HepG2 (cell line): ENCODE data around the gene LEMD3. TPM values are rescaled to one million over a fixed set of nuclear protein-coding genes. Genes with fewer than 3 reads are reported as not detected.

Experiments used
- ATAC-seq: fragments of 200-7000 bp; cut with Tn5 transposase; 3 replicates; pipeline ENCODE4 v1.9.1; 2020; ENCODE audit warnings: mild to moderate bottlenecking, moderate library complexity
- BruUV-seq: library from RNA; stranded (reverse); fragments of 400-500 nt; replicated peaks from 2 replicates; lab custom pipeline; 2021; lab: Mats Ljungman, UMichigan
- CTCF ChIA-PET: fragments of 300-600 bp; formaldehyde crosslinking; extraction: SDS; loops from one replicate; lab custom pipeline; 2021; ENCODE audit warnings: low total read pairs, inconsistent platforms, low intra/inter-chr PET ratio; lab: Yijun Ruan, JAX
- POLR2A ChIA-PET: fragments of 350-600 bp; sonication (Branson Sonifier 250); formaldehyde crosslinking; loops from one replicate; lab custom pipeline; 2020; ENCODE audit warnings: antibody characterized with exemption, inconsistent platforms; lab: Yijun Ruan, JAX
- DNase-seq: peaks from one replicate; pipeline ENCODE4 v3.0.0-alpha.2; 2015; ENCODE audit warnings: low spot score
- FAIRE-seq: peaks from 3 replicates; lab custom pipeline; 2011; peaks lifted over from hg19 to GRCh38; lab: Jason Lieb, UNC
- H2AFZ ChIP-seq: one replicate; pipeline ENCODE4 v1.6.1; 2011; ENCODE audit warnings: low read length, inconsistent platforms
- H3K27ac ChIP-seq: fragments of 300-600 bp; 3 replicates; pipeline ENCODE4 v1.8.0; 2011; ENCODE audit warnings: mixed run types, mild to moderate bottlenecking, mixed read lengths, low read length, inconsistent platforms; ENCODE audit not compliant: insufficient read depth; ENCODE audit errors: extremely low read length
- H3K27me3 ChIP-seq, 2 experiments: fragments of 200-600 bp in 1 of 2; 2 replicates in 1 of 2; 3 replicates in 1 of 2; pipeline versions ENCODE4 v1.6.0 to v1.8.0; 2011; ENCODE audit warnings: low read length in 2 of 2, mild to moderate bottlenecking in 2 of 2, moderate library complexity in 2 of 2, inconsistent platforms in 1 of 2; ENCODE audit not compliant: insufficient read depth in 2 of 2, control insufficient read depth in 1 of 2
- H3K36me3 ChIP-seq, 2 experiments: fragments of 200-600 bp in 1 of 2; replicated peaks in 1 of 2; 2 replicates in 1 of 2; 3 replicates in 1 of 2; pipeline versions ENCODE4 v1.5.1 to v1.8.0; 2011; ENCODE audit warnings: low read length in 2 of 2, inconsistent platforms in 1 of 2; ENCODE audit not compliant: insufficient read depth in 2 of 2, control insufficient read depth in 1 of 2
- H3K4me1 ChIP-seq: 2 replicates; pipeline ENCODE4 v1.5.1; 2012; ENCODE audit warnings: low read length, inconsistent platforms; ENCODE audit not compliant: insufficient read depth
- H3K4me2 ChIP-seq: 2 replicates; pipeline ENCODE4 v1.6.0; 2011; ENCODE audit warnings: low read depth, low read length, inconsistent platforms
- H3K4me3 ChIP-seq, 3 experiments: fragments of 200-600 bp in 1 of 3; sonication (generic), shearing (Covaris generic) in 1 of 3; replicated peaks in 1 of 3; 2 replicates each; pipeline ENCODE4 v1.5.1; 2011 to 2016; ENCODE audit warnings: low read length in 3 of 3, inconsistent platforms in 2 of 3, low read depth in 2 of 3, mild to moderate bottlenecking in 2 of 3, control low read depth in 1 of 3, mixed read lengths in 1 of 3; ENCODE audit not compliant: insufficient read depth in 1 of 3
- H3K79me2 ChIP-seq: one replicate; pipeline ENCODE4 v1.6.1; 2011; ENCODE audit warnings: low read length, inconsistent platforms; ENCODE audit not compliant: insufficient read depth
- H3K9ac ChIP-seq: 2 replicates; pipeline ENCODE4 v1.6.0; 2011; ENCODE audit warnings: mild to moderate bottlenecking, low read depth, low read length, inconsistent platforms; ENCODE audit not compliant: insufficient read depth
- H3K9me3 ChIP-seq: 2 replicates; pipeline ENCODE4 v1.5.1; 2012; ENCODE audit warnings: mild to moderate bottlenecking, low read length
- H4K20me1 ChIP-seq: 2 replicates; pipeline ENCODE4 v1.6.0; 2011; ENCODE audit warnings: inconsistent platforms, mild to moderate bottlenecking, low read length, moderate library complexity; ENCODE audit not compliant: insufficient read depth
- HHEX ChIP-seq: IDR thresholded peaks from 2 replicates; pipeline ENCODE4 v1.6.1; 2016; ENCODE audit warnings: control low read depth
- HNF4G ChIP-seq, 2 experiments: sonication (generic) in 1 of 2; formaldehyde crosslinking in 1 of 2; IDR thresholded peaks; 2 replicates each; pipeline versions ENCODE4 v1.4.0 to v1.6.1; 2011 to 2020; ENCODE audit warnings: borderline replicate concordance in 2 of 2, low read depth in 2 of 2, mild to moderate bottlenecking in 2 of 2, low read length in 1 of 2, missing genetic modification reagents in 1 of 2, moderate library complexity in 1 of 2
- ZNF138 ChIP-seq: sonication (generic); formaldehyde crosslinking; IDR thresholded peaks from 2 replicates; pipeline ENCODE4 v1.5.0; 2020; ENCODE audit warnings: mild to moderate bottlenecking, low read depth, missing genetic modification reagents
- WGBS: methylation state at CpG from one replicate; pipeline ENCODE4 v1.1.6; 2017; ENCODE audit warnings: low lambda C conversion rate; 5-methylcytosine and 5-hydroxymethylcytosine counted together
- in situ Hi-C: cut with HindIII; loops from 2 replicates; pipeline ENCODE4 v1.10.0; 2017; ENCODE audit warnings: low pct_unique_long_range_greater_than_20kb; ENCODE audit not compliant: extremely low pct_ligation_motif_present
- intact Hi-C: fragments of 100-400 bp; cut with micrococcal nuclease; formaldehyde crosslinking; loops from one replicate; pipeline ENCODE4 v1.10.0; 2022; ENCODE audit not compliant: unreplicated experiment
- polyA plus RNA-seq, 8 experiments: library from polyadenylated mRNA; depleted of rRNA in 3 of 8; stranded (reverse) in 7 of 8; unstranded in 1 of 8; fragments of >200 nt; fragmentation: Illumina TruSeq in 4 of 8; extraction: Trizol in 4 of 8; gene quantifications; 2 replicates each; pipeline versions ENCODE4 v1.2.1 to v1.2.3, GENCODE V29; 2011 to 2016; ENCODE audit warnings: low read depth in 4 of 8, missing spikeins in 1 of 8, mixed read lengths in 1 of 8; ENCODE audit not compliant: insufficient read depth in 1 of 8
- total RNA-seq, 5 experiments: library from RNA; depleted of rRNA; stranded (reverse); fragments of >200 nt; fragmentation: Illumina TruSeq; extraction: Trizol; gene quantifications; 2 replicates each; pipeline ENCODE4 v1.2.3, GENCODE V29; 2016; ENCODE audit warnings: low read depth in 1 of 5
- TF ChIP-seq, protein P1 (sequence below): sonication (generic); formaldehyde crosslinking; IDR thresholded peaks from 2 replicates; pipeline ENCODE4 v1.5.0; 2020; ENCODE audit warnings: mild to moderate bottlenecking, missing genetic modification reagents
- TF ChIP-seq, protein P2 (sequence below): sonication (generic); formaldehyde crosslinking; IDR thresholded peaks from 2 replicates; pipeline ENCODE4 v1.5.0; 2020; ENCODE audit warnings: mild to moderate bottlenecking, missing genetic modification reagents

The LEMD3 gene
- total and polyA plus RNA-seq, 2 of the 13 experiments (the other 11 are each of a cell fraction or from before 2014, with no cell fraction given) = 9.3 to 18.7 TPM

DNA sequence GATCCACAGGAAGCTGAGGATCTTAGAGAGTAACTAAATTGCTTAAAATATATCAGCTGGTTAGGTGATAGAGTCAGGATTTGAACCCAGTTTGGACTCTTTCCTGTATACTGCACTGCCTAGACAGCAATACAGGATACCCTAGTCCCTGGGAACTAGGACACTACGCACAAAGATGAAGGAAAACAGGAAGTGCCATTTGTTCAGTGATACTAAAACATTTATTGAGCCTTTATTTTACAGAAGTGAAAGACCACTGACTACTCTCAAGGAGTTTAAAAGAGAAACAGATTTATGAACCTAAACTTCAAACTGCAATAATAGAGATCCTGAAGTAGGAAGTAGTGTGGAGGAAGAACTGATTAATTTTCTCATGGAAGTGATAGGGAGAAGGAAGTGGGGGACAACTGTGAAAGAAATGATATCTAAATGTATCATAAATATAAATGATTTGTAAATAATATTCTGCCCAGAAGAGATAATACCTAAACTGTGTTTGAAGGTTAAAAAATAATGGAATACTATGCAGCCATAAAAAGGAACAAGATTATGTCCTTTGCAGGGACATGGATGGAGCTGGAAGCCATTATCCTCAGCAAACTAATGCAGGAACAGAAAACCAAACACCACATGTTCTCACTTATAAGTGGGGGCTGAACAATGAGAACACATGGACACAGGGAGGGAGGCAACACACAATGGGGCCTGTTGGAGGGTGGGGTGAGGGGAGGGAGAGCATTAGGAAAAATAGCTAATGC lies 127.3 kb downstream of the LEMD3 start:
- POLR2A ChIA-PET = no interaction called here
- no peak overlapping the region for H3K4me2 ChIP-seq
- no peak overlapping the region for H2AFZ ChIP-seq
- no peak overlapping the region for H3K4me3 ChIP-seq
- no peaks in the 10 kb centered on the region for H3K79me2 ChIP-seq
- H3K27ac ChIP-seq = no peak overlapping the region
- WGBS = 94% methylated on average over 1 of the region's 1 CpG
- CTCF ChIA-PET = no interaction called here
- intact Hi-C loops (no loop called here), in situ Hi-C loops (no loop called here)
- FAIRE-seq (no peak), ATAC-seq (no peak), DNase-seq (no peak)
- no peak for TF ChIP-seq ZNF138
- TF ChIP-seq, protein P1, sequence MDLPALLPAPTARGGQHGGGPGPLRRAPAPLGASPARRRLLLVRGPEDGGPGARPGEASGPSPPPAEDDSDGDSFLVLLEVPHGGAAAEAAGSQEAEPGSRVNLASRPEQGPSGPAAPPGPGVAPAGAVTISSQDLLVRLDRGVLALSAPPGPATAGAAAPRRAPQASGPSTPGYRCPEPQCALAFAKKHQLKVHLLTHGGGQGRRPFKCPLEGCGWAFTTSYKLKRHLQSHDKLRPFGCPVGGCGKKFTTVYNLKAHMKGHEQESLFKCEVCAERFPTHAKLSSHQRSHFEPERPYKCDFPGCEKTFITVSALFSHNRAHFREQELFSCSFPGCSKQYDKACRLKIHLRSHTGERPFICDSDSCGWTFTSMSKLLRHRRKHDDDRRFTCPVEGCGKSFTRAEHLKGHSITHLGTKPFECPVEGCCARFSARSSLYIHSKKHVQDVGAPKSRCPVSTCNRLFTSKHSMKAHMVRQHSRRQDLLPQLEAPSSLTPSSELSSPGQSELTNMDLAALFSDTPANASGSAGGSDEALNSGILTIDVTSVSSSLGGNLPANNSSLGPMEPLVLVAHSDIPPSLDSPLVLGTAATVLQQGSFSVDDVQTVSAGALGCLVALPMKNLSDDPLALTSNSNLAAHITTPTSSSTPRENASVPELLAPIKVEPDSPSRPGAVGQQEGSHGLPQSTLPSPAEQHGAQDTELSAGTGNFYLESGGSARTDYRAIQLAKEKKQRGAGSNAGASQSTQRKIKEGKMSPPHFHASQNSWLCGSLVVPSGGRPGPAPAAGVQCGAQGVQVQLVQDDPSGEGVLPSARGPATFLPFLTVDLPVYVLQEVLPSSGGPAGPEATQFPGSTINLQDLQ = no peak
- no peak for TF ChIP-seq HNF4G (IDR thresholded peaks at IDR 0.05; ENCODE audit: borderline replicate concordance, low read depth, low read length)
- no peak for TF ChIP-seq HNF4G (CRISPR knock-in tag; IDR thresholded peaks at IDR 0.05; ENCODE audit: borderline replicate concordance, low read depth)
- no peak for TF ChIP-seq HHEX (CRISPR knock-in tag)
- TF ChIP-seq, protein P2, sequence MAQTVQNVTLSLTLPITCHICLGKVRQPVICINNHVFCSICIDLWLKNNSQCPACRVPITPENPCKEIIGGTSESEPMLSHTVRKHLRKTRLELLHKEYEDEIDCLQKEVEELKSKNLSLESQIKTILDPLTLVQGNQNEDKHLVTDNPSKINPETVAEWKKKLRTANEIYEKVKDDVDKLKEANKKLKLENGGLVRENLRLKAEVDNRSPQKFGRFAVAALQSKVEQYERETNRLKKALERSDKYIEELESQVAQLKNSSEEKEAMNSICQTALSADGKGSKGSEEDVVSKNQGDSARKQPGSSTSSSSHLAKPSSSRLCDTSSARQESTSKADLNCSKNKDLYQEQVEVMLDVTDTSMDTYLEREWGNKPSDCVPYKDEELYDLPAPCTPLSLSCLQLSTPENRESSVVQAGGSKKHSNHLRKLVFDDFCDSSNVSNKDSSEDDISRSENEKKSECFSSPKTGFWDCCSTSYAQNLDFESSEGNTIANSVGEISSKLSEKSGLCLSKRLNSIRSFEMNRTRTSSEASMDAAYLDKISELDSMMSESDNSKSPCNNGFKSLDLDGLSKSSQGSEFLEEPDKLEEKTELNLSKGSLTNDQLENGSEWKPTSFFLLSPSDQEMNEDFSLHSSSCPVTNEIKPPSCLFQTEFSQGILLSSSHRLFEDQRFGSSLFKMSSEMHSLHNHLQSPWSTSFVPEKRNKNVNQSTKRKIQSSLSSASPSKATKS (CRISPR knock-in tag) = no peak
- no peaks in the 10 kb centered on the region for H3K36me3 ChIP-seq
- H3K4me1 ChIP-seq = no peaks in the 10 kb centered on the region
- H4K20me1 ChIP-seq = no peaks in the 10 kb centered on the region
- H3K9me3 ChIP-seq = no peaks in the 10 kb centered on the region
- no TSS peak for BruUV-seq
- no peak overlapping the region for H3K9ac ChIP-seq
- no peaks in the 10 kb centered on the region for H3K27me3 ChIP-seq

Other genes starting within 250 kb of the LEMD3 start
- gene WIF1, start 48.3 kb upstream of the LEMD3 start, total RNA-seq (2016; rRNA removed; fragmentation: Illumina TruSeq; extraction: Trizol) = not detected in 2 replicates
- gene WIF1, start 48.3 kb upstream of the LEMD3 start, polyA plus RNA-seq (2011; rRNA removed) = not detected in 2 replicates
- gene MSRB3, start 109.1 kb downstream of the LEMD3 start, total RNA-seq (2016; rRNA removed; fragmentation: Illumina TruSeq; extraction: Trizol) = 1.4 and 1.5 TPM in 2 replicates
- 1.6 and 1.9 TPM in 2 replicates for gene MSRB3, start 109.1 kb downstream of the LEMD3 start, polyA plus RNA-seq (2011; rRNA removed)